Gastrocnemius medialis (tissue), 4 donors: ENCODE measurements around the gene NXN.

ENCODE experiments used
- POLR2A ChIP-seq, 2 donors: fragments of 450-650 bp; IDR thresholded peaks; one replicate each; pipeline ENCODE4 v1.6.1; 2017; ENCODE audit warnings: antibody characterized with exemption in 2 of 2, mild to moderate bottlenecking in 2 of 2, moderate library complexity in 2 of 2
- TF ChIP-seq, protein P1 (sequence below), 5 experiments: fragments of 450-650 bp in 3 of 5; fragments of 200-600 bp in 2 of 5; sonication (generic) in 2 of 5; IDR thresholded peaks in 4 of 5; conservative IDR thresholded peaks in 1 of 5; 1 replicate in 4 of 5; 2 replicates in 1 of 5; pipeline ENCODE4 v1.5.1; 2016 to 2019; ENCODE audit warnings: antibody characterized with exemption in 5 of 5, mild to moderate bottlenecking in 3 of 5, moderate library complexity in 3 of 5

DNA sequence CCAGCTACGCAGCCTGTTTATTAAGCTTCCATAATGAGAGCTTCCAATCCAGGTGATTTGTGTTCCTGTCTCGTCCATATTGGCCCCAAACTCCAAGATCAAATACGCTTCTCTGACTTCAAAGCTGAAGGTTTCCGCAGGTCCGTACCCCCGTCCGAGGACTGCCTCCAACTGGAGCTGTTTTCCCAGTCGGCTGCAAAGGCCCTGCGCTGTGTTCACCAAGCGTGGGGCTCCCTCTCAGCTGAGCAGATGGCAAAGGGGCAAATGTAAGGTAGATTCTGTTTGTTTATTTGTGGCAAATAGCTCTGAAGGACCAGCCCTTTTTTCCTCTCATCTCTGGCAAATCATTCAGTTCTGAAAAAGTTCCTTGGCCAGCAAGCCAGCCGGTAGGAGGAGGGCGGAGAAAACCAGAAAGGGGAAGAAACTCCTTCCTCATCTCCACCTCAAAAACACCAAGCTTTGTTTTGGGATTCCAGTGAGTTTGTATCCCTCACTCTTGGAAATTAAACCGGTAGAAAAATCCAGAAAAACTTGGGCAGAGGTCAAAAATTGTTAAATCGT, 35.2 kb downstream of the NXN start:
- TF ChIP-seq, protein P1, sequence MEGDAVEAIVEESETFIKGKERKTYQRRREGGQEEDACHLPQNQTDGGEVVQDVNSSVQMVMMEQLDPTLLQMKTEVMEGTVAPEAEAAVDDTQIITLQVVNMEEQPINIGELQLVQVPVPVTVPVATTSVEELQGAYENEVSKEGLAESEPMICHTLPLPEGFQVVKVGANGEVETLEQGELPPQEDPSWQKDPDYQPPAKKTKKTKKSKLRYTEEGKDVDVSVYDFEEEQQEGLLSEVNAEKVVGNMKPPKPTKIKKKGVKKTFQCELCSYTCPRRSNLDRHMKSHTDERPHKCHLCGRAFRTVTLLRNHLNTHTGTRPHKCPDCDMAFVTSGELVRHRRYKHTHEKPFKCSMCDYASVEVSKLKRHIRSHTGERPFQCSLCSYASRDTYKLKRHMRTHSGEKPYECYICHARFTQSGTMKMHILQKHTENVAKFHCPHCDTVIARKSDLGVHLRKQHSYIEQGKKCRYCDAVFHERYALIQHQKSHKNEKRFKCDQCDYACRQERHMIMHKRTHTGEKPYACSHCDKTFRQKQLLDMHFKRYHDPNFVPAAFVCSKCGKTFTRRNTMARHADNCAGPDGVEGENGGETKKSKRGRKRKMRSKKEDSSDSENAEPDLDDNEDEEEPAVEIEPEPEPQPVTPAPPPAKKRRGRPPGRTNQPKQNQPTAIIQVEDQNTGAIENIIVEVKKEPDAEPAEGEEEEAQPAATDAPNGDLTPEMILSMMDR (IDR thresholded peaks at IDR 0.05 in 4 of 5, conservative IDR thresholded peaks at IDR 0.05 in 1 of 5), result no peak
- TF ChIP-seq POLR2A (IDR thresholded peaks at IDR 0.05), result no peak
